ENCODE results near the gene GFOD2.

GFOD2 gene

GRCh38 chr16:67731071-67731752 lies 12.1 kb upstream of the GFOD2 start:
- DNase-seq = no peak

GRCh38 chr16:67730326-67730725 lies 11.2 kb upstream of the GFOD2 start:
- DNase-seq = no peak

GRCh38 chr16:67729636-67730248 lies 10.6 kb upstream of the GFOD2 start:
- no peak for DNase-seq

GRCh38 chr16:67727521-67728485 lies 8.7 kb upstream of the GFOD2 start:
- no peak for DNase-seq

GRCh38 chr16:67726106-67727034 lies 7.3 kb upstream of the GFOD2 start:
- no peak for DNase-seq

- no peak for DNase-seq
Measured at GRCh38 chr16:67723911-67724305, 4.8 kb upstream of the GFOD2 start.

- DNase-seq = no peak
Measured at GRCh38 chr16:67723151-67723910, 4.2 kb upstream of the GFOD2 start.

GRCh38 chr16:67720236-67720635 lies 1.1 kb upstream of the GFOD2 start:
- peak in 1 of 4 experiments; percentile 9 for DNase-seq

GRCh38 chr16:67719778-67720144 lies 645 bp upstream of the GFOD2 start:
- DNase-seq = peak; percentile 55 to 80 (median 72)

GRCh38 chr16:67718668-67719047 lies 458 bp downstream of the GFOD2 start:
- DNase-seq = peak in 1 of 4 experiments; percentile 13

GRCh38 chr16:67716097-67716496 lies 3.0 kb downstream of the GFOD2 start:
- DNase-seq = no peak

- DNase-seq = no peak
Measured at GRCh38 chr16:67714522-67714921, 4.6 kb downstream of the GFOD2 start.

- no peak for DNase-seq
Measured at GRCh38 chr16:67713647-67714273, 5.4 kb downstream of the GFOD2 start.

- no peak for DNase-seq
Measured at GRCh38 chr16:67710607-67711006, 8.5 kb downstream of the GFOD2 start.

- DNase-seq = no peak
Measured at GRCh38 chr16:67709050-67709449, 10.1 kb downstream of the GFOD2 start.

GRCh38 chr16:67708368-67708771 lies 10.7 kb downstream of the GFOD2 start:
- DNase-seq = no peak

GRCh38 chr16:67707790-67708189 lies 11.3 kb downstream of the GFOD2 start:
- DNase-seq = no peak

GRCh38 chr16:67707210-67707609 lies 11.9 kb downstream of the GFOD2 start:
- DNase-seq = no peak

GRCh38 chr16:67704110-67704509 lies 15.0 kb downstream of the GFOD2 start:
- peak in 3 of 4 experiments; percentile 36 to 43 (median 43) for DNase-seq

- no peak for DNase-seq
Measured at GRCh38 chr16:67703626-67704025, 15.5 kb downstream of the GFOD2 start.

- DNase-seq = no peak
Measured at GRCh38 chr16:67702130-67702529, 17.0 kb downstream of the GFOD2 start.

Measured in suppressor macrophage (primary cell).